Activated naive CD4-positive, alpha-beta T cell treated with anti-CD3 and anti-CD28 coated beads, Interleukin-2, amount 50 U/mL, for 72 hours (primary cell): Measurements from ENCODE around the gene SLC35B4. TPM values are rescaled to one million over a fixed set of nuclear protein-coding genes. Genes with fewer than 3 reads are reported as not detected.

Source experiments
- ATAC-seq, 2 donors: fragments of 150-1000 bp; cut with Tn5 transposase; 2 replicates each; pipeline ENCODE4 v1.10.0; 2021; ENCODE audit warnings: mild to moderate bottlenecking in 2 of 2, moderate library complexity in 2 of 2
- DNase-seq, 2 donors: peaks; one replicate each; pipeline ENCODE4 v3.0.0; 2021 to 2022; ENCODE audit warnings: low spot score in 2 of 2
- H3K27ac Mint-ChIP-seq, 2 donors: one replicate each; pipeline ENCODE4 v1.8.0; 2022; ENCODE audit warnings: mild to moderate bottlenecking in 2 of 2, mixed read lengths in 2 of 2
- H3K36me3 Mint-ChIP-seq, 2 donors: one replicate each; pipeline ENCODE4 v1.8.0; 2022; ENCODE audit warnings: mixed read lengths in 2 of 2
- H3K9me3 Mint-ChIP-seq, 2 donors: one replicate each; pipeline ENCODE4 v1.8.0; 2022; ENCODE audit warnings: mixed read lengths in 2 of 2
- total RNA-seq, 2 donors: library from RNA; stranded (reverse); gene quantifications; one replicate each; pipeline ENCODE4 v1.2.3, GENCODE V29; 2022

Gene SLC35B4
- total RNA-seq, 2 donors from 2014 or later, result 6.4 to 15.4 TPM

DNA sequence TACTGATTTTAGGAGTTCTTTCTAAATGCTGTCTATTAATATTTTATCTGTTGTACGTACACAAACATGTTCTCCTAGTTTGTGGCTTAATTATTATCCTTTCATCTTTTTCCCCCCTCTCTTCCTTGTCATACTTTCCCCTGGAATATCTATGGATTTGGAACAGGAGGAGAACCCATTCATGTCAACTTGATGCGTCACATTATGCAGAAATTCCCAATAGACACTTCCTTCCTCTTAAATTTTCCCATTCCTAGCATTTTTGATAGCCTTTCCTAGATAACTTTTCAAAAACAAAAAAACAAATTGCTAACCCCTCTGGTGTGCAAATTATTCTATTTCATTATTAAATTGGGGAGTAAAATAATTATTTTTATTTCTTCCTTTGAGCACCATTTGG is 36.2 kb downstream of the SLC35B4 start:
- ATAC-seq, result no peak

DNA sequence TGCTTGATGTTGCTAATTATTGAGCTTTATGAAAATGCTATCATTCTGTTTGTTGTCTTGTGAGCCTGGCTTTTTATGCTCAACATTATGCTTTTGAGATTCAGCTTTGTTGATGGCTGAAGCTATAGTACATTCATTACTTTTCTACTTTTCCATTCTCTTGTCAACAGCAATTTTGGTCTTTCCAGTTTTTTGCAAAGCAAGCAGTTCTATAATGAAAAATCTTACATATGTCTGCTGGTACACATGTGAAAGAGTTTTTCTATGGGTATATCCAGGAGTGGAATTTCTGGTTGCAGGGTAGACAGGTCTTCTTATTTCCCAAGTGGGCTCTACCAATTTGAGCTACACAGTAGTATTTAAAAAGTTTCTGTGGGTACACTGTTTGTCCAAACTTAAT is 36.8 kb downstream of the SLC35B4 start:
- DNase-seq (no peak), ATAC-seq (no peak)
- H3K27ac Mint-ChIP-seq, result no peak overlapping the region
- H3K9me3 Mint-ChIP-seq, result no peaks in the 10 kb centered on the region
- no peaks in the 10 kb centered on the region for H3K36me3 Mint-ChIP-seq

More for the DNA sequence above, 36.2 kb downstream of the SLC35B4 start:
- H3K27ac Mint-ChIP-seq, result no peak overlapping the region
- H3K36me3 Mint-ChIP-seq, result no peaks in the 10 kb centered on the region
- no peak for DNase-seq
- H3K9me3 Mint-ChIP-seq, result no peaks in the 10 kb centered on the region

DNA sequence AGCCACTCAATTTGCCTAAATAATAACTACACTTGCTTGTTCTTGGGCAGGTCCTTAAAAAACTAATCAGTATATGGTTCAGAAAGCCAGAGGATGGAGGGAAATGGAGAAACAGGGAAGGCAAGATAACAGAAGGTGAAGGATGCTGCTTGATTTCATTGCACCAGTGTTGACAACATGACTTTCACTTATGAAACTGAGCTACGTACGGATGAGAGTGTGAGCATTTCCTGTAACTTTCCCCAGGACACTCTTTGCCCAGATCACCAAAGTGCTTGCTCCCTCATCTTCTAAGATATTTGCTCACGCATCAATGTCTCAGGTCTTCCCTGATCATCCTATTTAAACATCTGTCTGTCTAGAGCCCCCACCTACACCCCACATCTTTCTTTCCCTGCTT is 37.4 kb downstream of the SLC35B4 start:
- ATAC-seq (no peak), DNase-seq (no peak)
- Mint-ChIP-seq H3K9me3 (no peaks in the 10 kb centered on the region), H3K36me3 (no peaks in the 10 kb centered on the region), H3K27ac (no peak overlapping the region)

DNA sequence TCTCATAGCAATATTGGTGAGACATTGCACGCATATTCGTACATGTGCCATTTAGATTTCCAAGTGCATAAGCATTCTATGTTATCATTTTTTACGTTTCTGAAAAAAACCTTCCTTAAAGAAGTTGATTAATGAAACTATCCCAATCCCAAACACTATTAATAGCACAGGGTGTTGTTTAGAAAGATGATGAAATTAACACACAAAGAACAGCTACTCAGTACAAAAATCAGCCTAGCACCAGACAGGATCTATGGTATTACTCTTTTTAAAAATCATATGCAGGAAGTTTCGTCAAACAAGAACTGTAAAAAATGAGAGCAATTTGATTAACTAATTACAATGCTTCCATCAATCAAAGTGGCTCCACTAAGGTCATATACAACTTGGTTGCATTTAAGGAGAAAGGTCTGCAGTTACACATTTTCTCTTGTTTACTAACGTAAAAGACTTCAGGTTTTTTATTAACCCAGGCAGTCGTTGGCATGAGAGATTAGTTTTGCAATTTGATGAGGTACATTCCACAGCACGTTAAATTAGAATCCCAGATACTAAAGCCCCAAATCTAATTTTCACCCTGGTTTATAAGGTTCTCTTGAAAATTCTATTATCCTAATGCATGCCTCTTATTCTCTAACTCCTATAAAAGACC is 38.1 kb downstream of the SLC35B4 start:
- Mint-ChIP-seq H3K9me3 (no peaks in the 10 kb centered on the region), H3K36me3 (no peaks in the 10 kb centered on the region), H3K27ac (no peak overlapping the region)
- no peak for DNase-seq
- ATAC-seq, result no peak

DNA sequence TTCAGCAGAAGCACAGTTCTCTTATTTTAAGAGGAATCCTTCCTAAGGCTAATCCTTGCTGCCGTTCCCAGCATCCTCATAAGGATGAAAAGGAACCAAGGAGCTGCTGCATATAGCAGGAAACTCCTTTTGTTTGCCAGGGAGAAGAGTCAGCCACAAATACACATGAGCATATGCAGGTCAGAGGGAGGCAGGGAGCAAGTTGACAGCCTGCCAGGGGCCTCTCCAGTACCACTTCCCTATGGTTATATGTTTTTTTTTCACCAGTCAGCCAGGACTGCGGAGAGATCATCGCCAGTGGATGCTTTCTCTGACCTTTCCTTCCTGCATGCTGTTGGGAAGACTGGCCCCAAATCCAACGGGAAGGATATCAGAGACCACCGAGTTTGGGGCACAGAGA is 39.8 kb downstream of the SLC35B4 start:
- H3K27ac Mint-ChIP-seq, result no peak overlapping the region
- no peak for ATAC-seq
- H3K36me3 Mint-ChIP-seq, result no peaks in the 10 kb centered on the region
- H3K9me3 Mint-ChIP-seq, result peaks cover 0 to 1% of the 10 kb centered on the region in 2 donors
- no peak for DNase-seq

DNA sequence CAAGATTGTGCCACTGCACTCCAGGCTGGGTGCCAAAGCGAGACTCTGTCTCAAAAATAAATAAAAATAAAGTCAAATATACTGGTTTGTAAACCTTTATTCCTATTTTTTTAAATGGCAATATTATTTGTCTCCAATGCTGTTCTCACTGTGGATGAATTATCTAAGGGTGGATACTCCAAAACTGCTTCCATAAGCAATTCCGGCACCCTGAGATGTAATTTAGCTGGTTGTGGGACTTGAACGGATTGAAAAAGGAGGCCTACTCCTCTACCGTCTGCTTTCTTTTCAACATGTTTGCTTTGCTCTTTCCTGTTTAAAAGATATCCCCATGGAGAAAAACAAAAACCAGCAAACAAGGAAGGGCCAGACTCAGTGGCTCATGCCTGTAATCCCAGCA is 54.4 kb downstream of the SLC35B4 start:
- Mint-ChIP-seq H3K27ac (no peak overlapping the region), H3K9me3 (peaks cover 0 to 13% of the 10 kb centered on the region in 2 donors), H3K36me3 (peaks cover 0 to 14% of the 10 kb centered on the region in 2 donors)
- no peak for ATAC-seq
- DNase-seq, result no peak

DNA sequence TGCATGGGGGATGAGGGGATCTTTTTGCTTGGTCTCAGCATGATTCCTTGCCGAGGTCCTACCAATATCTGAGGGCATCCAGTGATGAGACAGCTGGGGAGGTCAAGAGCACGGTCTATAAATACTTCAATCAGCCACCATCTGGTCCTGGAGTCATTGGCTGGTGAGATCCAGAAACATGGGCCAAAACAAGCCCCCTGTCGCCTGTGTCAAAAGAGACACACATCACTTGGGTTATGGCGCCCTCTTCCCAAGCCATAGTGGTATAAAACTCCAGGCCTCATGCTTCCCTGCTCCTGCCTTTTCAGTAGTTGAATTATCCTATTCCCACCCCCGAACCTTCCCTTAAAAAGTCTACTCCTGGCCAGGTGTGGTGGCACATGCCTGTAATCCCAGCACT is 60.9 kb downstream of the SLC35B4 start:
- ATAC-seq (no peak), DNase-seq (no peak)
- Mint-ChIP-seq H3K9me3 (peaks cover 0 to 4% of the 10 kb centered on the region in 2 donors), H3K36me3 (no peaks in the 10 kb centered on the region), H3K27ac (no peak overlapping the region)

DNA sequence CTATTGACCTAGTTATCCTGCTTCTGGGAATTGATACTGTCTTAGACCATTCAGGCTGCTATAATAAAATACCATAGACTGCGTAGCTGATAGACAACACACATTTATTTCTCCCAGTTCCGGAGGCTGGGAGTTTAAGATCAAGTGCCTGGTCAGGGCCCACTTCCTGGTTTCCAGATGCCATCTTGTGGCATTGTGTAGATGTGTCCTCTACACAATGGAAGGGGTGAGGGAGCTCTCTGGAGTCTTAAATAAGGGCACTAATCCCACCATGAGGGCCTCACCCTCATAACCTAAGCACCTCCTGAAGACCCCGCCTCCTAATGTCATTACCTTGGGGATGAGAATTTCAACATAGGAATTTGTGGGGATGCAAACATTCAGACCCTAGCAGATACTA is 62.4 kb downstream of the SLC35B4 start:
- no peaks in the 10 kb centered on the region for H3K36me3 Mint-ChIP-seq
- ATAC-seq (no peak), DNase-seq (no peak)
- H3K9me3 Mint-ChIP-seq, result peaks cover 0 to 4% of the 10 kb centered on the region in 2 donors
- no peak overlapping the region for H3K27ac Mint-ChIP-seq

DNA sequence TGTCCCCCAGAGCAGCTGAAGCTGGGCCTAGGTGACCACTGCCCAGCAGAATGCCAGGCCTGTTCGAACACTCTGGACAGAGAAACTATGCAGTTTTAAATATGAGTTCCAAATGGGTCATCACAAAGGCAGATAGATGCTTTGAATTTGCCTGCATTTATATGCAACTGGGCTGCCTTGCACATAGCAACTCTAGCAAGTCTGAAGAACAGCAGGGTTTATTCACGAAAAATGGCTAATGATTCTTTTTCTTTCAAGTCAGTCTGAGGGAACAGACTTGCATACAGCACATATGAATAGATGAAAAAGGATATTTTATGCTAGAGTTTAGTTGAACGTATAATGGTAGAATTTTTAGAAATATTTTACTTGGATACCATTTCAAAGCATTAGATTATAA is 68.5 kb downstream of the SLC35B4 start:
- Mint-ChIP-seq H3K36me3 (no peaks in the 10 kb centered on the region), H3K9me3 (no peaks in the 10 kb centered on the region), H3K27ac (no peak overlapping the region)
- ATAC-seq (no peak), DNase-seq (no peak)

DNA sequence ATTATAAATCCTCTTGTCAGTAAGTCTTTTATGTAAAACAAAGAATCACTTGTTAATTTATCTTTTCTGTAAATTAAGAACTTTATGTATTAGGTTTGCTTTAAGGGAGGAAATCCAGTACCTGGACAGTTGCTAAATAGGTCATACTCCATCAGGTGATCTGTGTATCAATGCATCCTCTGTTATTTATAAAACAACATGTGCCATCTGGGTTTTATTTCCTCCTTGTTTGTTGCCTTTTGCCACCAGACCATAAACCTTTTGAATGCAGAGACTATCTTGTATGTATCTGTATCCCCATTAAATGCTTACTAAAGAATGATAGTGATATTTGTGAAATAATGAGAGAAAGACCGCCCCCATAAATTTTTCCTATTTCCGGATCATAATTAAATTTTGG is 70.0 kb downstream of the SLC35B4 start:
- DNase-seq, result no peak
- no peak overlapping the region for H3K27ac Mint-ChIP-seq
- peaks cover 0 to 3% of the 10 kb centered on the region in 2 donors for H3K9me3 Mint-ChIP-seq
- peaks cover under 1 to 2% of the 10 kb centered on the region in 2 donors for H3K36me3 Mint-ChIP-seq
- no peak for ATAC-seq

DNA sequence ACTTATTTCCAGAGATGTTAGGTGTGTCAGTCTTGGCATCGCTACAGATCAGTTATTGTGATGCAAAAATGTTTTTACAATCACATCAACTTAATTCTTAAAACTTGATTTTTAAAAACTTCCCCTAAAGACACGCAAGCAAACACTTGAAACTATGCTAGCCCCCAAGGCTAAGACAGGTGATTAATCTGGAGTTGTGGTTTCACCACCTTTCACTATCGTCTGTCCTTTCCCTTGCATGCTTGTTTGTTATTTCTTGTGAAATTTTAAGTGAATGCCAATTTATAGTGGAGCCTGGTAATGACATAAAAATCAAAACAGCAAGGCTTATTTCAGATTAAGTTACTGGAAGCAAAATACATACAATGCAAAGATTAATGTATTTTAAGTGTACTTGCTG is 70.4 kb downstream of the SLC35B4 start:
- no peak overlapping the region for H3K27ac Mint-ChIP-seq
- peaks cover 2 to 7% of the 10 kb centered on the region in 2 donors for H3K9me3 Mint-ChIP-seq
- peaks cover 5 to 6% of the 10 kb centered on the region in 2 donors for H3K36me3 Mint-ChIP-seq
- no peak for ATAC-seq
- no peak for DNase-seq

DNA sequence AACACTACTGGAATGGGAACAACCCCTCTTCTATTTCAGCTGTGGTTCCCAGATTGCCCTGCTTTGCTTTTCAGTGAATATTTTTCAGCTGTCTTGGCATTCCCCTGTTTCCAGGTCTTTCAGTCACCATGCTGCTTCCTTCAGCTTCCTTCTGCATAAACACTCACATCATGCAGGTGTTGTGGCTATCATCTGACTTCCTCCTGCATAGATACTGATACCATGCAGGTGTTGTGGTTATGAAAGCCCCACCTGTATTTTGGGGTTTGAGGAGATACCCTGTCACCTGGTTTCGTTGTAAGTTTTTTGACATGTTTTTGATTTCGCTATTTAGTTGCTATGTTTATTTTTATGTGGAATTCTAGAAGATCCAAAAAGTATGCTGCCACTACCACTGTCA is 71.5 kb downstream of the SLC35B4 start:
- DNase-seq, result no peak
- ATAC-seq, result no peak
- peaks cover 10 to 14% of the 10 kb centered on the region in 2 donors for H3K36me3 Mint-ChIP-seq
- H3K27ac Mint-ChIP-seq, result no peak overlapping the region
- H3K9me3 Mint-ChIP-seq, result peaks cover 11 to 13% of the 10 kb centered on the region in 2 donors

Other genes with a start within 250 kb of the SLC35B4 start
- gene LRGUK, start 189.6 kb downstream of the SLC35B4 start, total RNA-seq, result under 1 TPM; 0.36 to 0.41 TPM
- 100 to 1,000 TPM; 104 to 144 TPM for gene AKR1B1, start 142.2 kb upstream of the SLC35B4 start, total RNA-seq
- gene AKR1B10, start 210.6 kb upstream of the SLC35B4 start, total RNA-seq, result not detected
- not detected for gene AKR1B15, start 232.2 kb upstream of the SLC35B4 start, total RNA-seq